Stimulated activated CD4-positive, alpha-beta T cell treated with anti-CD3 and anti-CD28 coated beads, Interleukin-4, amount 100 ng/mL, for 48 hours (primary cell): ENCODE measurements around the gene SPTA1.

ENCODE experiments used
- DNase-seq, 2 donors: peaks; one replicate each; pipeline ENCODE4 v3.0.0-alpha.2; 2020; ENCODE audit warnings: low read depth in 2 of 2

Gene SPTA1

GRCh38 chr1:158685085-158685484 is 1.4 kb downstream of the SPTA1 start:
- no peak for DNase-seq

GRCh38 chr1:158681606-158682005 is 4.9 kb downstream of the SPTA1 start:
- DNase-seq, result no peak

DNA sequence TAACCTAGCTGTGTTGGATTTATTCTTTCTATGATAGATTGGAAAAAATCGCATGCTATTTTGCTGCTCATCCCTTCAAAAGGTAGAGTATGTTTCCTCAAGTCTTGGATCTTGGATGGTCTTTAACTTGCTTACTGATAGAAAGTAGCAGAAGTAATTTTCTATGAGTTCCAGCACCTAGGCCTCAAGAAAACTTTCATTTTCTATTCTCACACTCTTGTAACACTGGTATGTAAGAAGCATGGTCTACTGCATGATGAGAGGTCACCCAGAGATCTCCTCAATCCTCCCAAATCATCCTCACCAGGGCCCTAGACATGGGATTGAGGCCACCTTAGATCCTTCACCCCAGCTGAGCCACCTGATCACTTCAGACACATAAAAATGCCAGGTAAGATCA is 7.2 kb downstream of the SPTA1 start:
- DNase-seq, result no peak

DNA sequence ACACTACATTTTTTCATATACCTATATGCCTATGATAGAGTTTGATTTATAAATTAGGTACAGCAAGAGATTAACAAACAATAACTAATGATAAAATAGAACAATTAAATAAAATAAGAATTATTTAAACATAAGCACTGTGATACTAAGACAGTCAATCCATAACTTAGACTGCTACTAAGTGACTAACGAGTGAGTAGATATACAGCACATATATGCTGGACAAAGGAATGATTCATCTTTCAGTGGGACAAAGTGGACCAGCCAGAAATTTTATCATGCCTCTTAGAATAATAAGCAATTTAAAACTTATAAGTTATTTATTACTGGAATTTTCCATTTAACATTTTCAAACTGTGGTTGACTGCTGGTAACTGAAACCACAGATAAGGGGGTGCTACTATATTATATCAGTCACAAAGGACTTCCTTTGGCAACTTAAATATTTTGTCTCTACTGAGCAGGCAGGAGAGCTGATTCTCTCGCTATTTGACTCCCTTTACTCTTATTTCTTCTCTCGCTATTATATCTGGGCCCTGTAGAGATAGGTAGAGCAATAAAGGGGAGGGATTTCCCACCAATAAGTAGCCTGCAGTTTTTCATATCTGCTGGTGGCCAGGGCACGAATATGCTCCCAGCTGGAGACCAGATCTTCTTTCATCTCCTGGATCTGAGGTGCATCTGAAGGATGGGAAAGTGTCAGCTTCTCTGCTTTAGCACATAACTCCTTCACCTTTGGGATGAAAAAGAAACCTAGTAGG is 10.8 kb downstream of the SPTA1 start:
- no peak for DNase-seq

DNA sequence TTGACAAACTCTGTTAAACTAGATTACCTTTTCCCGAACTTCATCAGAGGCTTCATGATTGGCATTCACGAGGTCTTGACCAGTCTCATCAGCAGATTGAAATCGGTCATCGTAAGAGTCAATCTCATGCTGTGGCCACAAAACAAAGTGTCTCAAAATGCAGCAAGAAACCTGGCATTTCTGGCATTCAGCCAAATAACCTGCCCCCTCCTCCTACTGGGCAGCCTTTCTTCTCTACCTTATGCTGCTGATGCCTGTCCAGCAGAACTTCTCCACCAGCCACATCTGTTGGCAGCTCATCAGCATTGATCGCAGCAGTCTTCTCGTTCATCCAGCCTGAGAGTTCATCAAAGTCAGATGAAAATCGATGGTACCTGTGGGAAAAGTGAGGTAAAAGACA is 12.2 kb downstream of the SPTA1 start:
- DNase-seq, result no peak

DNA sequence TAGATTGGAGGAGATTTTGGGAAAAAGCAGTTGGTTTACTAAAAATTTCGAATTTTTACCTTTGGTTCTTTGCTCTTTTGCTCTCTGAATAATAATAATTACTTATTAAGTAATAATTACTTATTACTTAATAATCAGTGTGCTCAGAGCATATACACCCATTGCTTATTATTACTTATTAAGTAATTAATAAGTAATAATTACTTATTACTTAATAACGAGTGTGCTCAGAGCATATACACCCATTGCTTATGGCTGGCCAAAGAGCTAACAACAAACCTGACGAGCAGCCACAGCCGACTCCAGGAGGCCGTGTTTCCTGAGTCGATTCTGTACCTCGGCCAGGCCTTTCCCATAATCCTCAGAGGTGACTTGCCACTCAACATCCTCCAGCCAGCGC is 20.5 kb downstream of the SPTA1 start:
- DNase-seq, result no peak

- no peak for DNase-seq
These were observed 31.9 kb downstream of the SPTA1 start for GRCh38 chr1:158654571-158654970.

DNA sequence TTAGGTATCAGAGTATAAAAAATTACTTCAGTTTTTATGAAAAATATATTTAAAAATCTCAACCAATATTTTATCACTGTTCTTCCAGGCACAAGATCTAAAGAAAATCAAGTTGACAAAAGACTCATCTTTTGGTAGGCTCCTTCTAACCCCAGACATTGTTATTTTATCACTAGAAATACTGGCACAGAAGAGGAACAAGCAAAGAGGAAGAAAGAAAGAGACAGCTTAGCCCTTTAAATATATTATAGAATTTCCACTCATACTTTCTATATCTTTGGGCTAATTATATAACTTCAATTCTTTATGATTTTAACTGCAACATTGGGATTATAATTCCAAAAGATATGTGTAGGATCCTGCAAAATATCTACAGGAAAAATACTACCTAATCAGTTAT is 32.4 kb downstream of the SPTA1 start:
- DNase-seq, result no peak

GRCh38 chr1:158652721-158653334 is 33.7 kb downstream of the SPTA1 start:
- DNase-seq, result no peak

GRCh38 chr1:158649052-158649451 is 37.5 kb downstream of the SPTA1 start:
- no peak for DNase-seq

- DNase-seq, result no peak
These were observed 40.0 kb downstream of the SPTA1 start for GRCh38 chr1:158646465-158646864.

GRCh38 chr1:158644449-158644848 is 42.1 kb downstream of the SPTA1 start:
- no peak for DNase-seq

GRCh38 chr1:158638904-158639303 is 47.6 kb downstream of the SPTA1 start:
- no peak for DNase-seq

- no peak for DNase-seq
These were observed 48.4 kb downstream of the SPTA1 start for GRCh38 chr1:158638146-158638545.

DNA sequence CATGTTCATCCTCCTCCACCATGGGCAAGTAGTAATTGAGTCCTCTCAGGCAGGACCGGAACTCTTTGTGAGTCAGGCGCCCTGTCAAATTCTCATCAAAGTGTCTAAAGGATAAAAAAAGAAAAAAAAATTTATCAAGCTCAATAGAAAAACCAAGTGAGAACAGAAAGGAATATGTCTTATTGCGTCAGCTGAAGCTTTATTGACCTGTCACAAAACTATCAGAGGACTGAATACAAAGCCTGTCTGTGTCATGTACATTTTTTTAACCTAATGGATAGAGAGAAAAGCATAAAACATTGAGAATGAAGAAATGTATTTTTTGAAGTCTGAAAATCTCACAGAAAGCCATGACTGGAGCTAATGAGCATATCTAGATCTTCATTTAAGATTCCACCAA is 72.8 kb downstream of the SPTA1 start:
- DNase-seq, result no peak

GRCh38 chr1:158611916-158612315 is 74.6 kb downstream of the SPTA1 start:
- no peak for DNase-seq

DNA sequence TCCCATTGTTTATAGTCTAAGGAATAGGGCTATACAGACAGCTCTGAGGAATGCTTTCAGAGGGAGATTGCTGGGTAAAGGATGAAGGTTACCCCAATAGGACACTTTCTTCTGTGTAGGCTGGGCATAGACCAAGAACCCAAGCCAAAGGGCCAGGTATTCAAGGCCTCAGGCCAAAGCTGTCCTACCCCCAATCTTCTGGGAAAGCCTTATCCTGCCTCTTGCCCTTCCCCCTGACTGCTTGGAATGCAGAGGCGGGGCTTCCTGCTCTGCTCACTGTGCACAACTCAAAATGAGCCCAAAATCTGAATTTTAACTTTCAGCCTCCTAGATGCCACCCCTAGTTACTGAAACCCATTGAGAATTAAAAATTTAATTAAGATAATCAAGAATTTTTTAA is 79.2 kb downstream of the SPTA1 start:
- no peak for DNase-seq

DNA sequence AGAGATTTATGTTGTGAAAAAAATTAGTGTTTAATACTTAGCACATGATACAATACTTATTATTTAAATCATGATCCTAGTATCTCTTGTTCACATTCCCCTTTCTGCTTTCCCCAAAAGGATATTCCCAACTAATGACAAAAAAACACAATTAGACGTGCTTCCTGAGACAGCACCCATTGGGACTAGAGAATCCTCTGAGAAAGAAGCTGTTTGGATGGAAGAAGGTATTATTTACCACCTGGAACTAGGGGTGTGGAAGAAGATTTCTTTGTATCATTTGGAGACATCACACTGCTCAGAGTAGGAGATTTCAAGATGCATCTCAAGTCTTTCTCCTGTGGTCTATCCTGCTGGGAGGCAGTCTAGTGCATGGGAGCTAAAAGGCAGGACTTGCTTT is 81.5 kb downstream of the SPTA1 start, which contains the start of gene OR10Z1:
Gene OR10Z1, plus strand, starts transcription at position 301 of the 400 bp plus-strand sequence. CDS start 1,171 bp downstream, outside the sequence.
- DNase-seq, result no peak

DNA sequence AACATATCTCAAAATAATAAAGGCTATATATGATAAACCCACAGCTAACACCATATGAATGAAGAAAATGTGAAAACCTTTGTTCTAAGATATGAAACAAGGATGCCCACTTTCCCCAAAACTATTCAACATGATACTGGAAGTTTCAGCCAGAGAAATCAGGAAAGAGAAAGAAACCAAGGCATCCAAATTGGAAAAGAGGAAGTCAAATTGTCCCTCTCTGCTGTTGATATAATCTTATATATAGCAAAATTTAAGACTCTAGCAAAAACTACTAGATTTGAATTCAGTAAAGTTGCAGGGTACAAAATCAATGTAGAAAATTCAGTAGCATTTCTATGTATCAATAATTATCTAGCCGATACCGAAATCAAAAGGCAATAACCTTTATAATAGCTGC is 85.8 kb downstream of the SPTA1 start:
- no peak for DNase-seq

DNA sequence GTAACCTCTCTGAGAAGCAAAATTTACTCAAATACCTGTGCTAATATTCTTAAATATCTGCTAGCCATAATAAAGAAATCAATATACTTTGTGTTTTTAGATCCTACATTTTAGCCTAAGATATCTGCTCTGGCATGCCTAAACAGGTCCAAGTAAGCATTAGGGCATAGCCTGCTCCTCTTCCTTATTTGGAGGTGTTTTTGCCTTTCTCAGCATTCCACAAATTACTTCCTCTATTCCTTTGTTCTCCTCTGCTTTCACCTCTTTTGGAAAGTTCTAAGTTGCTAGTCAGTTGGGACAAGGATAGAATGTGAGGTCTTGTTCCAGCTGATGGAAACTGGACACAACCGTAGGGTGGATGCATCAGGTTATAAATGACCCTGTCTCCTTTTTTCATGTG is 99.6 kb downstream of the SPTA1 start:
- no peak for DNase-seq

DNA sequence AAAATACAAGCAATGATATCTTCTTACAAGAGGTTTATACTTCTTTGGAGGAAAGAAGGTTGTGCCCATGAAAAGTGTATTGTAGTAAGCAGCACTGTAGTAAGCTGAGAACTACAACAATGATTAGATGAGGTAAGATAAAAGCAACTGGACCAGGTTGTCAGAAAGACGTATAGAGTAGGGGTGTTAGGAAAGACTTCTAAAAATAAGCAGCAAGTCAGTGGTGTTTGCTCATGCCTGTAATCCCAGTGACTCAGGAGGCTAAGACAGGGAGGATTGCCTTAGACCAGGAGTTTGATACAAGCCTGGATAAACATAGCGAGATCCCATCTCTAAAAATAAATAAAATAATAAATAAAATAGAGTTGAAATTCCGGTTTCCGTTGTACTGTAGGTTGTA is 102.6 kb downstream of the SPTA1 start:
- DNase-seq, result no peak

GRCh38 chr1:158579733-158580132 is 106.8 kb downstream of the SPTA1 start, which contains the start of gene OR10X1:
OR10X1 (minus strand) TSS chr1:158579899; CDS start chr1:158579899, 0 bp downstream.
- no peak for DNase-seq

- DNase-seq, result no peak
These were observed 109.0 kb downstream of the SPTA1 start for GRCh38 chr1:158577561-158577960.
